Limb (tissue), 2 donors: ENCODE measurements around the gene SUGCT.
"Not testable (repeated sequence)": the region's sequence is repeated elsewhere in the genome, so short reads cannot be mapped to it uniquely, and the experiment has no call there.

Experiments
- DNase-seq, 2 donors: peaks; one replicate each; pipeline ENCODE4 v3.0.0-alpha.2; 2016; ENCODE audit errors: extremely low spot score in 2 of 2

The SUGCT gene

GRCh38 chr7:40138973-40139372 lies 4.2 kb downstream of the SUGCT start:
- DNase-seq = no peak

GRCh38 chr7:40139891-40140290 lies 5.1 kb downstream of the SUGCT start:
- not testable (repeated sequence) for DNase-seq

- not testable (repeated sequence) for DNase-seq
Observed at GRCh38 chr7:40141916-40142315, 7.1 kb downstream of the SUGCT start.

GRCh38 chr7:40145596-40146130 lies 10.9 kb downstream of the SUGCT start:
- DNase-seq = not testable (repeated sequence)

- no peak for DNase-seq
Observed at GRCh38 chr7:40147371-40148246, 12.8 kb downstream of the SUGCT start.

- not testable (repeated sequence) for DNase-seq
Observed at GRCh38 chr7:40148247-40148580, 13.4 kb downstream of the SUGCT start.

GRCh38 chr7:40148671-40149070 lies 13.9 kb downstream of the SUGCT start:
- no peak for DNase-seq

- no peak for DNase-seq
Observed at GRCh38 chr7:40151504-40151903, 16.7 kb downstream of the SUGCT start.

- DNase-seq = no peak
Observed at GRCh38 chr7:40156988-40157387, 22.2 kb downstream of the SUGCT start.

- no peak for DNase-seq
Observed at GRCh38 chr7:40162516-40162915, 27.7 kb downstream of the SUGCT start.

- DNase-seq = no peak
Observed at GRCh38 chr7:40165216-40165615, 30.4 kb downstream of the SUGCT start.

- no peak for DNase-seq
Observed at GRCh38 chr7:40167291-40167690, 32.5 kb downstream of the SUGCT start.

GRCh38 chr7:40168266-40168665 lies 33.5 kb downstream of the SUGCT start:
- not testable (repeated sequence) for DNase-seq

- DNase-seq = not testable (repeated sequence)
Observed at GRCh38 chr7:40173121-40173520, 38.3 kb downstream of the SUGCT start.

- DNase-seq = not testable (repeated sequence)
Observed at GRCh38 chr7:40175256-40175655, 40.5 kb downstream of the SUGCT start.

GRCh38 chr7:40175725-40176510 lies 41.1 kb downstream of the SUGCT start:
- no peak for DNase-seq

- DNase-seq = no peak
Observed at GRCh38 chr7:40177071-40177470, 42.3 kb downstream of the SUGCT start.

GRCh38 chr7:40182452-40182851 lies 47.6 kb downstream of the SUGCT start:
- no peak for DNase-seq

- DNase-seq = no peak
Observed at GRCh38 chr7:40186586-40186985, 51.8 kb downstream of the SUGCT start.

GRCh38 chr7:40192036-40192435 lies 57.2 kb downstream of the SUGCT start:
- DNase-seq = no peak

- no peak for DNase-seq
Observed at GRCh38 chr7:40194745-40195144, 59.9 kb downstream of the SUGCT start.

GRCh38 chr7:40197527-40197926 lies 62.7 kb downstream of the SUGCT start:
- no peak for DNase-seq
